CD4-positive, alpha-beta T cell treated with Interleukin-4 for 1 hour (primary cell): ENCODE results near the gene PARD6A.
A peak's percentile ranks its signal among the peaks of the same experiment; 100 is the strongest.

Experiments
- DNase-seq, 2 donors: peaks; one replicate each; pipeline ENCODE4 v3.0.0-alpha.2; 2020 to 2022

Gene PARD6A

GRCh38 chr16:67697422-67698185 lies 36.8 kb downstream of the PARD6A start:
- DNase-seq, result no peak

DNA sequence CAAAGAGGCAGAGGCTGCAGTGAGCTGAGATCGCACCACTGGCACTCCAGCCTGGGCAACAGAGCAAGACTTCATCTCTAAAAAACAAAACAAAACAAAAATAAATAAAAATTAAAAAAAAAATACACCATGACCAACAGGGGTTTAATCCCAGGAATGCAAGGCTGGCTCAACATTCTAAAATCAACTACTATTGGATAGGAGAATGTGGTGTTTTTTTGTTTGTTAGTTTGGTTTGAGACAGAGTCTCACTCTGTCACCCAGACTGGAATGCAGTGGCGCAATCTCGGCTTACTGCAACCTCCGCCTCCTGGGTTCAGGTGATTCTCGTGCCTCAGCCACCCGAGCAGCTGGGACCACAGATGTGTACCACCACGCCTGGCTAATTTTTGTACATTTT lies 38.5 kb downstream of the PARD6A start:
- no peak for DNase-seq

- DNase-seq, result no peak
These were observed 40.7 kb downstream of the PARD6A start for GRCh38 chr16:67701420-67701819.

DNA sequence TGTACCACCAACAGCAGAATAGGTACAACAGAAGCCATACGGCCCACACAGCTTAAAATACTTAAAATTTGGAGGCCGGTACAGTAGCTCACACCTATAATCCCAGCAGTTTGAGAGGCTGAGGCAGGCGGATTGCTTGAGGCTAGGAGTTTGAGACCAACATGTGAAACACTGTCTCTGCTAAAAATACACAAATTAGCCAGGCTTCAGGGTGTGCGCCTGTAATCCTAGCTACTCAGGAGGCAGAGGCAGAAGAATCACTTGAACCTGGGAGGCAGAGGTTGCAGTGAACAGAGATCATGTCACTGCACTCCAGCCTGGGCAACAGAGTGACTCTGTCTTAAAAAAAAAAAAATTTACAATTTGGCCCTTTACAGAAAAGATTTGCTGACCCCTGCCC lies 41.4 kb downstream of the PARD6A start:
- no peak for DNase-seq

DNA sequence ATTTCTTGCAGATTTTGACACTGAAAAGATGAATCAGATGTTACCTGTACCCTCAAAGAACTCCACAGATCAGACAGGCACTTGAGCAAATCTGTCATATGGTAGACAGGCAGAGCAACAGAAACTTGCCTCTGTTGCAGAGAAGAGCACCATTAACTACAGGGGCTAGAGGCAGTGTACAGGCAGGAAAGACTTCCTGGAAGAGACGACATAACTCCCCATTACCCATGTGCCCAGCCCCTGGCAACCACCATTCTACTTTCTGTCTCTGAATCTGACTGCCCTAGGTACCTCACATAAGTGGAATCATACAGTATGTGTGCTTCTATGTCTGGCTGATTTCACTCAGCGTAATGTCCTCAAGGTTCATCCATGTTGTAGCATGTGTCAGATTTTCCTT lies 42.9 kb downstream of the PARD6A start:
- peak in 1 of 2 donors; percentile 8 for DNase-seq

GRCh38 chr16:67704110-67704509 lies 43.4 kb downstream of the PARD6A start:
- no peak for DNase-seq

DNA sequence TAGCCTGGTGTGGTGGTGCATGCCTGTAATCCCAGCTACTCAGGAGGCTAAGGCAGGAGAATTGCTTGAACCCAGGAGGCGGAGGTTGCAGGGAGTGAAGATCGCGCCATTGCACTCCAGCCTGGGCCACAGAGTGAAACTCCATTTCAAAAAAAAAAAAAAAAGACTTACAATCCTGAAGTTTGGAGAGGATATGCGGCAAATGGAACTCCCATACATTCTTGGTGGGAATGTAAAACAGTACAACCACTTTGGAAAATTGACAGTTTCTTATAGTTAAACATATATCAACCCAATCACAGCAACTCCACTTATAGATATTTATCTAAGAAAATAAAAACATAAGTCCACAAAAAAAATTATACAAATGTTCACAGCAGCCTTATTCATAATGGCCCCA lies 46.5 kb downstream of the PARD6A start:
- DNase-seq, result no peak

DNA sequence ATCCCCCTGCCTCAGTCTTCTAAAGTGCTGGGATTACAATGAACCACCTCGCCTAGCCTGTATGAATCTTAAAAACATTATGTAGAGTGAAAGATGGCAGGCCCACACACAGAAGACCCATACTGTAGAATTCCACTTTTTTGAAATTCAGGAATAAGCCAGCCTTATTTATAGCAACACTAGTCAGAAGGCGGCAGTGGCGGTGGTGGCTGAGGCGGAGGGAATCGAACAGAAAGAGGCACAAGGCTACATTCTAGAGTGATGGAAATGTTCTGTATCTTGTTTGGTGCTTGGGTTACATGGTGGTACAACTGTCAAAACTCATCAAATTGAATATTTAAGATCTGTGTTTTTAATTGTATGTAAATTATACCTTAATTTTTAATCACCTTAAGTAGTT lies 47.0 kb downstream of the PARD6A start:
- DNase-seq, result no peak

DNA sequence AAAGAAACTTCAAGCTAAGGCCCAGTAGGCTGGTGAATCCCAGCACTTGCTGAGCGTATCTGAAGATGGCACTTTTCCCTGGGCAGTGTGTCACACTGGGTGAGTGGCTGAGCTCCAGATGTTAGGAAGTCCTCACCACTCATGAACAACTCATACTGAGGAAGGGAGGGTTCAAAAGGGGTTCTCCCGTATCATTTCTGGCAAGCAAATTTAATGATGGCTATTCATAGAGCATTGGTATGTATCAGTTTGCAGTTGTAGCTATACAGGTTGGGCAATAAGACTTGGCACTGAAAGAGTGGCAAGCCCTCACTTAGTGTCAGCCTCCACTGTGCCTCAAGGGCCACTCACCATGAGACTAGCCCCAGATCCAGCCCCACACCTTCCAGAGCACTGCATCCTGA lies 47.6 kb downstream of the PARD6A start:
- DNase-seq, result no peak

DNA sequence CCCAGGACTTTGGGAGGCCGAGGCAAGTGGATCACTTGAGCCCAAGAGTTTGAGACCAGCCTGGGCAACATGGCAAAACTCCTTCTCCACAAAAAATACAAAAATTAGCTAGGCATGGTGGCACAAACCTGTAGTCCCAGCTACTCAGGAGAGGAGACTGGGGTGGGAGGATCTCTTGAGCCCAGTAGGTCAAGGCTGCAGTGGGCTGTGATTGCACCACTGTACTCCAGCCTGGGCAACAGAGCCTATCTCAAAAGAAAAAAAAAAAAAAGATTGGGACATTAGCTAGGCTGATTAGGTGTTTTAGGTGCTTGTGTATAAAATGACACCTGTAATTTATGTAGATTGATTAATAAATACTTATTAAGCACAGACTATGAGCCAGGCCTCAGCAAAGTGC lies 48.3 kb downstream of the PARD6A start:
- DNase-seq, result no peak

GRCh38 chr16:67710607-67711006 lies 49.8 kb downstream of the PARD6A start:
- DNase-seq, result no peak
